Middle frontal gyrus (tissue), 1 donor: ENCODE measurements around the gene SARDH.
A peak's percentile ranks its signal among the peaks of the same experiment; 100 is the strongest.

Experiments used
- DNase-seq: peaks from one replicate; pipeline ENCODE4 v3.0.0-alpha.2; 2015; ENCODE audit warnings: low spot score; ENCODE audit errors: extremely low spot score

SARDH gene

DNA sequence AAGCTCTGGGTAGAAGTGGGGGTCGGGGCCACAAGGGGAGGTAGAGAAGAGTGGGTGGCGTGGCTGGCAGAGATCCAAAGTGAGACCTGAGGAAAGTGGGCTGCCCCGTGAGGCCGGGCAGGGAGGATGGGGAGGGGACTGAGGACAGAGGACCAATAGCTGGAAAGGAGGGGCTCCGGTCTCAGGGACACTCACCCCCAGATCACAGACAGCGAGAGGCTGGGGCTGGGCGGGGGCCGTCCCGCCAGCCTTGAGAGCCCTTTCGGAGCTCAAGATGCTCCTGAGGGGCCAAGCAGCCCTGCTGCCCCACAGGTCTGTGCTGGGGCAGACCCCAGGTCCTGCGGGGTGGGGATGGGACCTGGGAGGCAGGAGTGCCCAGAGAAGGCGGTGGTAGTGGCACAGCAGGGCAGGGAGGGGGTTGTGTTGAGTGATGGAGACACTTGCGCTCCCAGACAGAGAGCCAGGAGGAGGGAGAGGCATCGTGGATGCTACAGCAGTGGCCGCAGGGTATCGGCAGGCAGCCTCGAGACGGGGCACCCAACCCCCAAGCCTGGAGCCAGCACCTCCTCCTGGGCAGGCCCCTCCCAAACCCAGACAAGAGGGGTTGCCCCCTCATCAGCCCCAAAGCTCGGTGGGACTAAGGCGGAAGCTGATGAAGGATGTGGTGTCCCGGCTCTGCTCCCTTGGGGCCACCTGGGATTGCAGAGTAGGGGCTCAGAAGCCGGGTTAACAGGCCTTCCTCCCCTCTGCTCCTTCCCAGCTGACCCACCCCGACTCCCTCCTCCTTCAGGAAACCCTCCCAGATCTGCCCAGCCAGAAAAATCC lies 3.4 kb downstream of the SARDH start:
- no peak for DNase-seq

DNA sequence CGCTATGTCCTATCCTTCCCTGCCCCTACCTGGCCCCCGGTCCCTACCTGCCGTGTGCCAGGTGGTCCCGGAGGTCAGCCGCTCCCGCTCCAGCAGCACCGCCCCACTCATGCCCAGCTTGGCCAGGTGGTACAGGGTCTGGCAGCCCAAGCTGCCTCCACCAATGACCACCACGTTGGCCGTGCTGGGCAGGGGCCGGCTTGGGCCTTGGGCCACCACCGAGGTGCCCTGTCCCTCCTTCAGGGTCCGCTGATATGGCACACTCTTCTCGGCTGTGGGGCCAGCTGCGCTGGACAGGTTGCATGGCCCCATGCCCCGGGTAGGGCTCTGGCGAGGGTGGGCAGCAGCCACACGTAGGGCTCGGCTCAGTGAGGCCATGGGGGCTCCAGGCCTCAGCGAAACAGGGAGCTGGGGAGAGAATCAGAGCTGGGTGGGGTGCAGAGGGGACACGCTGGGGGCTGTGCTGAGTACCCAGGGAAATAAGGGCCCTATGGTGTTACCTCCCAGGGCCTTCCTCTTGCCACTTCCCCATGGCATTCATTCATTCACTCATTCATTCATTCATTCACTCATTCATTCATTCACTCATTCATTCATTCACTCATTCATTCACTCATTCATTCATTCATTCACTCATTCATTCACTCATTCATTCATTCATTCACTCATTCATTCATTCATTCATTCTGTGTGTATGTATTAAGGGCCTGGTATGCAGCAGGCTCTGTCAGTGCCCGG lies 4.2 kb downstream of the SARDH start:
- DNase-seq: no peak

DNA sequence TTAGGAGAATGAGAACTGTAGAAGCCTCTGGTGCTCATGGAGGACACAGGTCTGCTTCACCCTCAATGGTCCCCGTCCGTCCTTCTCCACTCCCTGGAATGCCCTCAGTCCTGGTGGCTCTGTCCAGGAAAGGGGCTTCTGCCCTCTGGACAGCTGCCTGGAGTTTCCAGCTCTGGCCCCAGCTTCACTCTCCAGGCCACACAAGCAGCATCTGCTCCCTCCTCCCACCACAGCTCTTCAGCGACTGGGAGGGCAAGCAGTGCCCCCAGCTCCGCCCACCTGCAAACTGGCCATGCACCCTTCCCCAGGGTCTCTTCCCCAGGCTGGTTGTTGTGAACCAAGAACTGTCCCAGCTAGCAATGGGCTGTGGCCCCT lies 4.7 kb downstream of the SARDH start:
- DNase-seq: no peak

DNA sequence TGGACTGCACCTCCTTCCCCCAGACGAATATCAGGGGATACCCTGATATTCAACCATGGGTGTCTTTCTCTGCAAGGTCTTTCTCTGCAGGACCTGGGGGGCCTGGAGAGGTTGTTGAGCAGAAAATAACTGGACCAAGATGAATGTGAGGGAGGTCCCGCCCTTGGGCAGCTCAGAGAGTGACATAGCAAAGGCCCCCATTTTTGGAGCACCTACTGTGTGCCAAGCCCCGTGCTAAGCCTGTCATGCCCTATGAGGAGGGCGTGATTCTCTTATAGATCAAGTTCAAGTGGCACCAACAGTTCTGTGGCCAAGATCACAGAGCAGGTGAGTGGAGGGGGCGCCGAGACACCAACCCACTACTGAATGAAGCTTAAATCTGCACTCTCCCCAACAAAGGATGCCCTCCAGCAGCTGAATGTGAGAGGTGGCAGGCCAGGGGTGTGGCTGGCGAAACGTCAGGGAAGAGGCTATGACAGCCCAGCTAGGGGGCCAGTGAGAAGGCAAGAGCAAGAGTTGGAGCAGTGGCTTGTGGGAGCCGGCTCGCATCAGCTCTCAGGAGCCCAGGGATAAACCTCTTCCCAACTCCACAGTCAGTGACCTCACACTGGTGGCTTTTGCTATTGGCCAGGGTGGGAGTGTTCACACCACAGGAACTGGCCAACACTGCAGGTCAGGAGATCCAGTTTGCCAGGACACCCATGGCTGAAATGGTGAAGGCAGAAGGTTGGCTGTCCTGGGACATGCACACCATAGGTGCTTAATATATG lies 5.3 kb downstream of the SARDH start:
- DNase-seq: no peak

DNA sequence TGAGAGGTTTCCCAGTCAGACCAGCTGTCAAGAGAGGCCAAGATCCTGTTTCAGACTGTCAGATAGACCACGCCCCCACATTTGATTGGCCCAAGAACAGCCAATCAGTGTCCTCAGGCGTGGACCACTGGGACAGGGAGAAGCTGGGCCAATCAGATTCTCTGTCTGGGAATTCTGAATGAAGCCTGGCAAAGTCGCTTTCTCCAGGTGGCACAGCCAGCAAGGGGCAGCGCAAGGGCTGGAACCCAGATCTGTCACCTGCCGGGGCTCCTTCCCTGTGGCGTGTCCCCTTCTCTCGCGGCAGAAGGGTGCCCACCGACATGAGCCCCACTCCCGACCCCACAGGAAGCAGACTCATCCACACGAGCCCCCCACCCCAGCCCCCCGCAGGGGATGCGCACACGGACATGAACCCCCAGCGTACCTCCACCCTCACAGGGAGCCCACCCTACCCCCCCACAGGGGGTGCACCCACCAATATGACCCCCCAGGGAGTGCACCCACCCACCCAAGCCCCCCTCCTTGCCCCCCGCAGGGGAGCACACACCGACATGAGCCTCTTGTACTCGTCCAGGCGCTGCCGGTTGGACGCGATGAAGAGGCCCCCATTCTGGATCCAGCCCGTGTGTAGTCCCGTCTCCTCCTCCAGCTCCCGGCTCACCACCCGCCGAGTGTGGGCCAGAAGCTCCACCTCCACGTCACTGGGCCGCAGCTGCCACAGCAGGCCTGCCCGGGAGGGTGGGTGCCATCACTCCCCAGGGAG lies 6.1 kb downstream of the SARDH start:
- DNase-seq: no peak

DNA sequence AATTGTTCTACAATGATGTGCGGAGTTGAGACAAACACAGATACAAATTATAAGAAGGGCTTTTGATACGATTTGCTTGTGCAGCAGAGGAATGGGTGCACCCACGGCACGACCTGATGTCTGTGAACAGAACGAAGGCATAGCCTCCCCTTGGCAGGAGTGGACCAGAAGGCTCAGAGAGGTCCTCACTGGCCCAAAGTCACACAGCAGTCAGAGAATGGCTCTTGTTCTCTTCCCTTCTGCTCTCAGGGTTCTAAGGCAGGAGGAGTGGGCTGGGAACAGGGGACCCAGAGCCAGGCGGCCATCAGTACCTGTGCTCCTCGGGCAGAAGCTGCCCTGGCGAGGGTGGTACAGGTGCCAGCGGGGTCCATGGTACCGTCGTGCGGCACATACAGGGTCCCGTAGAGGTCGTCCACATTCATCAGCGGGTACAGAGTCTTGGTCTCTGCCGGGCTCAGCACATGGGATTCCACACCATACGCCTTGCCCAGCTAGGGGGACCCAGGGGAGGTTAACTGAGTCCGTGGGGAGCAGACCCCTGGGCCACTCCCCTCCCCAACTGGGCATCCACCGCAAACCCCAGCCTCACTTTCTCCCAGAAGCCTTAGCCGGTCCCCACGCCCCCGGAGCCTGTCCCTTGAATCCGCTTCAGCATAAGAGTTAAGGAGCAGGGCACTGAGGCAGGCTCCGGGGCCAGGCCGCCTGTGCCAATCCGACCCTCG lies 7.0 kb downstream of the SARDH start:
- no peak for DNase-seq

DNA sequence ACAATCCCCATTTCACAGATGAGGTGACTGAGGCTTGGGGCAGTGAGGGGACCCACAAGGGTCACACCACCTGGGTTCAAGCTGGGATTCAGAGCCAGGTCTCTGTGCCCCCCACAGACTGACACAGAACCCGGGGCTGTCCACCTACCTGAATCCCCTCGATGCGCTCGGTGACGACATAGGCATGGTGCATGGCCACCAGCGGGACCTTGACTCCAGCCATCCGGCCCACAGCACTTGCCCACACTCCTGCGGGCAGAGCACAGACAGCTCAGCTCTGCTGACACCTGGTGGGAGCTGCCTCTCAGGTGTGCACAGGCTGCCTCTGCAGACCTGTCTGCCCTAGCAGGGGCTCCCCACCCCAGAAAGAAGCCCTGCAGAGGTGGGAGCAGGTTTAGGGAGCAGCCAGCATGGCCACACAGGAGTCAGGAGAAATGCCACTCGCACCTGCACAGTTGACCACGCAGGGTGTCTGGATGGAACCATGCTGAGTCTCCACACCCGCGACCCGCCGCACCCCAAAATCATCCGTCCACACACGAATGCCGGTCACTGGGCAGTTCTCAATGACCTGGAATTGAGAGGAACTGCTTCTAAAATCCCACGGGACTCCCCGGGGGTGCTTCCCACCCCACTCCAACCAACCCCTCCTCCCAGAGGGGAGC lies 8.4 kb downstream of the SARDH start:
- no peak for DNase-seq

DNA sequence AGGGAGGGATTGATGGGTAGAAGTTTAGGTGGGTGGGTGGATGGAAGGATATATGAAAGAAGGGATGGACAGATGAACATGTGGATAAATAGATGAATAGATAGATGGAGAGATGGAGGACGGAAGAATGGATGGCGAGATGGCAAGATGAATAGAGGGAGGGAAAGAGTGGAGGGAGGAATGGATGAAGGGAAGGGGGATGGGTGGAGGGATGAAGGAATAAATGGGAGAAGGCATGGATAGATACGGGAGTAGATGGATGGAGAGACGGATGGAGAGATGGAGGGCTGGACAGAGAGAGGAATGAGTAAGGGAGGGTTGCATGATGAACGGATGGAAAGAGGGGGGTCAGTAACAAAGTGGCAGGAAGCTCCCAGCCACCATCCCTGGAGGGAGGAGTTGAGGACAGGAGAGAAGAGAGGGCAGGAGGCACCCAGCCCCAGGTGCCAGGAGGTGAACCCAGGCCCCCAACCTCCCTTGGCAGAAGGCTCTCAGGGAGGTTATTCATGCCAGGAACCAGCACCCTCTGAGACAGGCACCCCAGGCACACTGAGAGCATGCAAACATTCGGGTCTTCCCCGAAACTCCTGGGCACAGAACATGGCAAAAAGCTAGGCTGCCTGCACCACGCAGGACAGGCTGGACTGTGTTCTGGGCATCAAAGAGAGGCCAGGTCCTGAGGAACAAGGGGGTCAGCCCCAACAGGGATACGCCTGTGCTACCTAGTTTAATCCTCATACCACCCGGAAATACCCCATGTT lies 9.1 kb downstream of the SARDH start:
- no peak for DNase-seq

DNA sequence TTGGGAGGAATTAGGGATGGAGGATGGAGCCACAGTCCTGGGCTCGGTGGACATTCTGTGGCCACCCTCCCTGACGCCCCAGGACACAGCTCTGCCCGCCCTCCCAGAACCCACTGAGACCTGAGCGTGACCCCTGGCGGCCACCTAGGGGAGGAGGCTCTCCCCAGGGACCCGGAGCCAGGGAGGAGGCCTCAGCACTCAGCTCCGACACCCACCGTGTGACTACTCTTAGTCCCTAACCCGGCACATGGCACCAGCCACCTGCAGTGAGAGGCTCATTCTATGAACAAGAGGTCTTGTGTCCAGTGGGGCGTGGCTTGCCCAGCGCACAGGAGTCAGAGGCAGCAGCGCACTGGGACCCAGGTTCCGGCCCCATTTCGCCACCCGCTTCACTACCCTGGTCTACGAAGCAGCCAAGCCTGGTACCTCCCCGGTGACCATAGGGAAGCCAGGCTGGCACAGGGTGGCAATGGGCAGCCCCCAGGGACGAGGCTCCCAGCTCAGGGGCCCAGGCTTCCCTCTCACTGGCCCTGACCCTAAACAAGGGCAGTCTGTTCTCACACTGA lies 10.2 kb downstream of the SARDH start:
- no peak for DNase-seq

DNA sequence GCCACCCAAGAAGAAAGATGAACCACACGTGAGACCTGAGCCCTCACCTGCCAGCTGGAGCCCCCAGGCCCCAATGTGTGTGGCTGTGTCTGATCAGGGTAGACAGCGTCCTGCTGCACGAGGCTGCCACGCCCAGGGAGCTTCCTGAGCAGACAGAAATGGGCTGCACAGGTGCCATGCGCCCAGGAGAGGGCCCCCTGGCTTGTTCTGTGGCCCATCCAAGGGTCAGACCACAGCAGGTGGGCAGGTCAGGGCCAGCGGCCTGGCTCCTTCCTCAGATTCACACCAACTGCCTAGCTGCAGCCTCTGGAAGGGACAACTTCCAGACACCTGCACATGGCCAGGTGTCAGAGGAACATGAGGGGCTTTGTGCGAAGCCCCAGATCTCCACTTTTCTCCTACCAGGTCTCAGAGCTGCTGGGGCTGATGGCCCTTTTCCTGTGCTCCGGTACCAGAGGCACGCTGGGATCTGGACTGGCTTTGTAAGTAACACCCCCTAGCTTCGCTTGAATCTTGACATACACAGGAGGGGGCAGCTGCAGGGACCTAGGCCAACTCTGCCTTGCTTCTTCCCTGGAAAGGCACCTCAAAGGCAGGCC lies 10.8 kb downstream of the SARDH start:
- no peak for DNase-seq

DNA sequence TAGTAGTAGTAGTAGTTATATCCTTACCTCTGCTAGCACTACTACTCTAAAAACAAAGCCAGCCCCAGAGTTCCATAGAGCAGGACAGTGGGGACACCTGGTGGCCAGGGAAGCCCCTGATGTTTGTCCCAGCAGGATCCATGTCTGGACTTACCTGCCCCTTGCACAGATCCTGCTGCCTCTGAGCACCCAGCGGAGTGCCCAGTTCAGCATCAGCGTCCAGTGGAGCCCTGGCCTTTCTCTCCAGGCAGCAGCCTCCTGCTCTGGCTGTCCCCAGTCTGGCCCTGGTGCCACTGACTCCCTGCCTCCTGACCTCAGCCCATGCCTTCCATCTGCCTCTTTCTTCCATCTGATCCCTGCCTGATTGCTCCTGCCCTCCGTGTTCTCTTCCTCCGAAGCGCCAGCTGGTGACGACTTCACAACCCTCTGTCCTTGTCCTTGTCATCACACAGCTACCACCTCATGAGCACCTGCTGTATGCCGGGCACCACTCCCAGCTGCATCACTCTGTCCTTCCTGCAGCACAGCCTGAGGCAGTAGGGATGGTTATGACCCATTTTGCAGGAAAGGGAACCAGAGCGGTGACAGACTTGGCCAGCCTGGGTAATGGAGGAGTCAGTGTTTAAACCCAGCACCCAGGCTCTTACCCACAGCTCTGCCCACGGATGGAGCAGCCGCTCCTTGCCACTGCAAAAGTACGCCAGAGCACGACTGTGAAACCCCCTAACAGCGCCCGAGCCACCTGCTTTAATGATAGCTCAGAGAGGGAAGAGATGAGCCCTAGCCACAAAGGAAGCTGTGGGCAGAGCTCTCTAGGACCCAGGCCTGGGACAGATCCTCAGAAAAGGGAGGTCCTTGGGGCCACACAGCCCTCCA lies 11.5 kb downstream of the SARDH start:
- DNase-seq: peak; percentile 28

DNA sequence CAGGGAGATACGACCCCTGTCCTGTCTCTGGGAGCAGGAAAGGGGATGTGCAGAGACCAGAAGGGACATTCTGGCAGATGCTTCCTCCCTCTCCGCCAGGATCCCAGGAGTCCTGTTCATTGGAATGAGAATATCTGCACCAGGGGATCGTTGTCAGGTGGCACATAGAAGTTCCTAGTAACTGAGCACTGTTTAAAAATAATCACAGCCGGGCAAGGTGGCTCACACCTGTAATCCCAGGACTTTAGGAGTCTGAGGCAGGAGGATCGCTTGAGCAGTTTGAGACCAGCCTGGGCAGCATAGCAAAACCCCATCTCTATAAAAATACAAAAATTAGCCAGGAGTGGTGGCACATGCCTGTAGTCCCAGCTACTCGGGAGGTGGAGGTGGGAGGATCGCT lies 12.3 kb downstream of the SARDH start:
- no peak for DNase-seq

DNA sequence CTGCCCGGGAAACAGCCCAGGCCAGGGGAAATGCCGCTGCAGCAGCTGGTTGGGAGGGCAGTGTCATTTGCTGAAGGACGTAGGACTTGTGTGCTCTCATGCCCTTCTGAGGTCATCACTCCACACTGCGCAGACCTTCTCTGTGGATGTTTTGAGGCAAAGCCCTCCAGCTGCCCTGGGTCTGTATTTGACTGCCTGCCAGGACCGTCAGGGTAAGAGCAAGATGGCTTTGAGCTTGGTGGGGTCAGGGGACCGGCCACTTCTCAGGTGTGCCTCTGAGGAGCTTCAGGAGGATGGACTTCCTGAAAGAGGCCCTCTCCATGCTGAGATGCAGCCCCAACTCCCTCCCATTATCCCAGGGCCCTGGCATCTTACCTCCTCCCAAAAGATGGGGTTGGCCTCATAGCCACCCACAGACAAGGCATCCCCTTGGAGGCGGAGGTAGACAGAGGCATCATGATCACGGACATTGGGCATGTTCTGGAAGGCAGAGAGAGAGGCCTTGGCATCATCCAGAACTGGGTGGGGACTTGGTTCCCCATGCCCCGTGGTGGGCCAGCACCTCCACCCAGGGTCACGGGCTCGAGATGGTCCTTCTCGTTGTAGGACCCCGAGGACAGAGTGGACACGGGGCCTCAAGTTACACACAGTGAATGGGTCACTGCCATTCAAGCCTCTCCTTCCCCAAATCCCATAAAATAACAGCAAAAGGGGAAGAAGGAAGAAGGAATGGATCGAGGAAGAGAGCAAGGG lies 19.4 kb downstream of the SARDH start:
- no peak for DNase-seq

DNA sequence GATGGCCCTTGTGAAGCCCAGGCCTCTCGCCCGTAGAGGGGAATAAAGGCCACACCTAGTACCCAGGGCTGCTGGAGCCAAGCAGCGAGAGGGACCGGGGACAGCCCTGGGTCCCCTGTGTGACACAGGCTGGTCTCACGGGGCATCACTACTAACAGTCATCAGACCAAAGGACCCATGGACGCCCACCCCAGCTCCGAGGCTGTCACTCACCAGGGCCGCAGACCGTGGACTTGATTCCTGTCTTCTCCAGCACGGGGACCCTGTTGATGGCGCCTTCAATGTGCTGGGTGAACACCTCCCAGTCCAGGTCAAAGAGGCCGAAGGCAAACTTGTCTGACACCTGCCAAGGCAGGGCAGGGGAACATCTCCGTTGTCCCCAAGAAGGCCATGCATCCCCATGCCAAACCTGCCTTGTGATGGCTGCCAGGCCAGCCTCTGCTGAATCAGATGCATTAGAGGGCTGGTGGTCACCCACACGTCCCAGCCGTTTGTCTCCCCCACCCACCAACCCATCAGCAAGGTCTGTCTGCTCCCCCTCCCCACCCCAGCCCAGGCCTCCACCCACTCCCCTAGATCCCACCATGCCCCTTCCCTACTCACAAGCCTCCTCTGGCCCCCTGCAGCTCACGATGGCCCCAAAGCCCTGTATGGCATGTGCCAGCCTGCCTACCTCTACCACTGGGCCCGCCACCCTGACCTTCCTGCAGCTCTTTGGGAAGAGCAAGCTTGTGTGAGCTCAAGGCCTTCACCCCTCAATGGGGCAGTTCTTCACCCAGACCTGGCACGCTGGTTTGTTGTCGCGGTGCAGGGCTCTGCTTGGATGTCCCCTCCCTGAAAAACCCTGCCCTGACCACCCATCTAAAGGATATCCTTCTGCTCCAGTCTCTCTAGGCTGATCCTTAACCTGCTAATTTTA lies 20.8 kb downstream of the SARDH start:
- DNase-seq: no peak

DNA sequence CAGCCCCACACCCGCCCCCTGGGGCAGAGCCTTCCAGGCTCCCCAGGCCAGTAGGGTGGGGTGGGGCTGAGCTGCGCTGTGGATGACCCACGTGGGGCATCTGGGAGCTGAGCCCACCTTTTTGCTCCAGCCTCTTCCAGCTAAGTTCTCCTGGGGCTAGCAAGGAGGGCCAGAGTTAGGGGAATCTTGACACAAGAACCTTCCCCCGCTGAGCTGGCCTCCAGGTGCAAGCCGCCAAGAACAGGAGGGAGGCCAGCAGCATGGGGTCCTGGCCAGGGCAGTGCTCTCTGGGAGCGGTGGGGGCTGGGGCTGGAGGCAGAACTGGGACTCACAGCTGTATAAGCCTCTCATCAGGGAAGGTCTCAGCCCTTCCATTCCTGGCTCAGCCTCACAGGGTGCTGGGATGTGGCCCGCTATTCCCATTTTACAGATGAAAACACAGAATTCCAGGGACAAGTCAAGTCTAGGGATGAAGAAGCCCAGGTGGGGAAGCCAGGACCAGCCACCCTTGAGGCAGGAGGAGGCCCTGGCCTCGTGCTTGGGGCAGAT lies 21.5 kb downstream of the SARDH start:
- DNase-seq: no peak
